Right lobe of liver (tissue), 4 donors: Measurements from ENCODE around the gene FIBIN.

Source experiments
- CTCF ChIP-seq, 4 donors: fragments of 200-600 bp in 3 of 4; fragments of 450-650 bp in 1 of 4; IDR thresholded peaks; one replicate each; pipeline versions ENCODE4 v1.5.1 to v1.8.0; 2016 to 2022; ENCODE audit warnings: antibody characterized with exemption in 4 of 4, mild to moderate bottlenecking in 2 of 4
- POLR2A ChIP-seq: fragments of 450-650 bp; IDR thresholded peaks from one replicate; pipeline ENCODE4 v1.6.1; 2017; ENCODE audit warnings: antibody characterized with exemption, mild to moderate bottlenecking
- donor health status: DM: no; HTN: no; CAD: no.
- donor health status: DM: no; HTN: no; CAD: no.
- donor health status: DM: no; HTN: yes; CAD: no.

DNA sequence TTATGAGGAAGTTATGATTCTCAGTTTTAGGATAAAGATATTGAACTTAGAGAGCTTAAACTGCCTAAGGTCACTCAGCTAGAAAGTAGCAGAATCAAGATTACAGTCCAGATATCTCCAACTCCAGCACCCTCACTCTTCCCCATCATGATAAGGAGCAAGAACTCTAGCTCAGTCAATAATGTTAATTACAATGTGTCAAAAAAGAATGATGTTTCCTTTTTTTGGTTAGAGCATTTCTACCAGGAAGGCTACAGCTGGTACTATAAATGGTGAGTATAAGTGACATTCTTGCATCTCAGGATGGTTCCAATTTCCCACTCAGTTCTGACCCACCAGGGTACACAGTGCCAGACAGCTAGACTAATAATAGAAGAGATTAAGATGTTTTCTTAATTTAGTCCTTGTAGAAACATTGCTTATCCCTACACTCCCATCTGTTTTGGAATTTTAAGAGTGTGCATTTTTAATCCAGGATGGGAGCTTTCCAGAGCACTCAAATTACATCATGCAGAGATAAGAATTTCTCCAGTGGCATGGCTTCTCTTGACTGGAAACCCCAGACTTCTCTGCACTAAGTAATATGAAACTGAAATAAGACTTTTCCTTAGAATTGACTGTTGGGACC is 25.1 kb downstream of the FIBIN start:
- TF ChIP-seq CTCF (IDR thresholded peaks at IDR 0.05) (no peak), POLR2A (no peak)
